K562 (cell line): ENCODE measurements around the gene ZNF513. TPM values are rescaled to one million over a fixed set of nuclear protein-coding genes. Genes with fewer than 3 reads are reported as not detected.

Source experiments
- ADNP ChIP-seq: fragments of 200-800 bp; sonication (Bioruptor generic); IDR thresholded peaks from 2 replicates; pipeline ENCODE4 v1.6.1; 2016; ENCODE audit warnings: missing genetic modification characterization, missing compliant biosample characterization
- ATF2 ChIP-seq: sonication (generic); formaldehyde crosslinking; IDR thresholded peaks from 2 replicates; pipeline ENCODE4 v1.8.1; 2022; ENCODE audit warnings: missing genetic modification reagents
- BACH1 ChIP-seq: fragments of 200-800 bp; sonication (Bioruptor generic); IDR thresholded peaks from 2 replicates; pipeline ENCODE4 v1.6.1; 2016; ENCODE audit warnings: missing genetic modification characterization, missing compliant biosample characterization
- CREBBP ChIP-seq: IDR thresholded peaks from one replicate; pipeline ENCODE4 v1.6.1; 2012; ENCODE audit warnings: low read depth, mild to moderate bottlenecking, control low read depth, inconsistent platforms, low read length
- GATAD2A ChIP-seq: fragments of 450-650 bp; IDR thresholded peaks from 2 replicates; pipeline ENCODE4 v1.6.1; 2017
- GATAD2B ChIP-seq: fragments of 450-650 bp; IDR thresholded peaks from 2 replicates; pipeline ENCODE4 v1.6.1; 2017; ENCODE audit warnings: mild to moderate bottlenecking, borderline replicate concordance
- KDM1A ChIP-seq, 2 experiments: fragments of 450-650 bp; IDR thresholded peaks; 2 replicates each; pipeline ENCODE4 v1.6.1; 2016; ENCODE audit warnings: mild to moderate bottlenecking in 2 of 2
- NCOA2 ChIP-seq, 2 experiments: fragments of 450-650 bp; IDR thresholded peaks; 2 replicates each; pipeline ENCODE4 v1.6.1; 2018; ENCODE audit warnings: mild to moderate bottlenecking in 2 of 2, moderate library complexity in 1 of 2; ENCODE audit not compliant: partially characterized antibody in 2 of 2
- PTRF ChIP-seq: fragments of 450-650 bp; IDR thresholded peaks from 2 replicates; pipeline ENCODE4 v1.6.1; 2016; ENCODE audit warnings: mild to moderate bottlenecking, missing genetic modification characterization, missing compliant biosample characterization
- RAD51 ChIP-seq: fragments of 450-650 bp; IDR thresholded peaks from 2 replicates; pipeline ENCODE4 v1.7.1; 2016; ENCODE audit warnings: low read depth, mild to moderate bottlenecking, borderline replicate concordance
- SNIP1 ChIP-seq: fragments of 450-650 bp; IDR thresholded peaks from 2 replicates; pipeline ENCODE4 v1.7.1; 2017; ENCODE audit warnings: low read depth, mild to moderate bottlenecking
- SREBF1 ChIP-seq: fragments of 150-350 bp; IDR thresholded peaks from 2 replicates; pipeline ENCODE4 v1.6.1; 2014; ENCODE audit warnings: antibody characterized with exemption, low read depth, low read length, borderline replicate concordance
- TGIF2 ChIP-seq: sonication (generic); formaldehyde crosslinking; IDR thresholded peaks from 2 replicates; pipeline ENCODE4 v1.8.1; 2022; ENCODE audit warnings: mild to moderate bottlenecking, missing genetic modification reagents, moderate library complexity
- THRAP3 ChIP-seq: fragments of 450-650 bp; IDR thresholded peaks from 2 replicates; pipeline ENCODE4 v1.6.1; 2016; ENCODE audit warnings: mild to moderate bottlenecking, inconsistent platforms, borderline replicate concordance
- U2AF1 ChIP-seq: fragments of 200-400 bp; formaldehyde crosslinking; optimal IDR thresholded peaks from 2 replicates; pipeline ENCODE3; 2017; ENCODE audit warnings: mild to moderate bottlenecking, low read depth, low read length, moderate library complexity
- UBTF ChIP-seq, 2 experiments: IDR thresholded peaks; 2 replicates each; pipeline ENCODE4 v1.6.1; 2012; ENCODE audit warnings: improper control_type of control experiment in 2 of 2, low read depth in 2 of 2, low read length in 2 of 2, borderline replicate concordance in 1 of 2
- ZFP1 ChIP-seq: fragments of 450-650 bp; formaldehyde crosslinking; IDR thresholded peaks from 2 replicates; pipeline ENCODE4 v1.4.0; 2020; ENCODE audit warnings: mild to moderate bottlenecking, mixed read lengths
- ZNF384 ChIP-seq: IDR thresholded peaks from 2 replicates; pipeline ENCODE4 v1.6.1; 2012; ENCODE audit warnings: low read depth, low read length, improper control_type of control experiment
- ZNF561 ChIP-seq: fragments of 450-650 bp; formaldehyde crosslinking; conservative IDR thresholded peaks from 2 replicates; pipeline ENCODE4 v1.4.0; 2020; ENCODE audit warnings: mild to moderate bottlenecking, moderate library complexity
- ZNF76 ChIP-seq: fragments of 250-450 bp; sonication (Bioruptor Pico); IDR thresholded peaks from 2 replicates; pipeline ENCODE4 v1.4.0; 2020; ENCODE audit warnings: mild to moderate bottlenecking, moderate library complexity, borderline replicate concordance
- polyA plus RNA-seq, 8 experiments: library from polyadenylated mRNA; depleted of rRNA in 4 of 8; stranded (reverse) in 5 of 8; unstranded in 3 of 8; fragments of >200 nt; fragmentation: Nextera tagmentation in 2 of 8; fragmentation: Illumina TruSeq in 1 of 8; extraction: Ambion mirVana in 2 of 8; extraction: Trizol in 1 of 8; gene quantifications; 2 replicates each; pipeline versions ENCODE4 v1.2.1 to v1.2.3, GENCODE V29; 2011 to 2014; ENCODE audit warnings: inconsistent platforms in 1 of 8, missing spikeins in 1 of 8
- total RNA-seq, 7 experiments: library from RNA; depleted of rRNA in 6 of 7; stranded (reverse); fragments of >200 nt in 6 of 7; fragmentation: Illumina TruSeq in 2 of 7; extraction: Trizol in 2 of 7; gene quantifications; 2 replicates each; pipeline versions ENCODE4 v1.2.1 to v1.2.3, GENCODE V29; 2011 to 2021; ENCODE audit warnings: low replicate concordance in 1 of 7
- TF ChIP-seq, protein P1 (sequence below): sonication (generic); formaldehyde crosslinking; IDR thresholded peaks from 2 replicates; pipeline ENCODE4 v1.8.1; 2023; ENCODE audit warnings: mild to moderate bottlenecking, missing genetic modification reagents
- TF ChIP-seq, protein P2 (sequence below): IDR thresholded peaks from 2 replicates; pipeline ENCODE4 v1.6.1; 2014; ENCODE audit warnings: antibody characterized with exemption

ZNF513 gene
- total and polyA plus RNA-seq, 9 of the 15 experiments (the other 6 are each of a cell fraction or from before 2014, with no cell fraction given) = 0.04 to 13.6 (median 4.4) TPM

- TF ChIP-seq, protein P1, sequence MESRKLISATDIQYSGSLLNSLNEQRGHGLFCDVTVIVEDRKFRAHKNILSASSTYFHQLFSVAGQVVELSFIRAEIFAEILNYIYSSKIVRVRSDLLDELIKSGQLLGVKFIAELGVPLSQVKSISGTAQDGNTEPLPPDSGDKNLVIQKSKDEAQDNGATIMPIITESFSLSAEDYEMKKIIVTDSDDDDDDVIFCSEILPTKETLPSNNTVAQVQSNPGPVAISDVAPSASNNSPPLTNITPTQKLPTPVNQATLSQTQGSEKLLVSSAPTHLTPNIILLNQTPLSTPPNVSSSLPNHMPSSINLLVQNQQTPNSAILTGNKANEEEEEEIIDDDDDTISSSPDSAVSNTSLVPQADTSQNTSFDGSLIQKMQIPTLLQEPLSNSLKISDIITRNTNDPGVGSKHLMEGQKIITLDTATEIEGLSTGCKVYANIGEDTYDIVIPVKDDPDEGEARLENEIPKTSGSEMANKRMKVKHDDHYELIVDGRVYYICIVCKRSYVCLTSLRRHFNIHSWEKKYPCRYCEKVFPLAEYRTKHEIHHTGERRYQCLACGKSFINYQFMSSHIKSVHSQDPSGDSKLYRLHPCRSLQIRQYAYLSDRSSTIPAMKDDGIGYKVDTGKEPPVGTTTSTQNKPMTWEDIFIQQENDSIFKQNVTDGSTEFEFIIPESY (CRISPR knock-in tag) = peak; percentile 12; the same call in 1 of the 2 replicates
- no peak for TF ChIP-seq GATAD2A
- no peak for TF ChIP-seq SNIP1
- TF ChIP-seq CREBBP = no peak
- TF ChIP-seq NCOA2 (IDR thresholded peaks at IDR 0.05; ENCODE audit: partially characterized antibody in 2 of 2) = no peak
- no peak for TF ChIP-seq ZFP1 (CRISPR knock-in tag)
- no peak for TF ChIP-seq ATF2
- TF ChIP-seq THRAP3 = no peak
- TF ChIP-seq BACH1 (tag) = peak; percentile 81
- TF ChIP-seq U2AF1 = no peak
- TF ChIP-seq, protein P2, sequence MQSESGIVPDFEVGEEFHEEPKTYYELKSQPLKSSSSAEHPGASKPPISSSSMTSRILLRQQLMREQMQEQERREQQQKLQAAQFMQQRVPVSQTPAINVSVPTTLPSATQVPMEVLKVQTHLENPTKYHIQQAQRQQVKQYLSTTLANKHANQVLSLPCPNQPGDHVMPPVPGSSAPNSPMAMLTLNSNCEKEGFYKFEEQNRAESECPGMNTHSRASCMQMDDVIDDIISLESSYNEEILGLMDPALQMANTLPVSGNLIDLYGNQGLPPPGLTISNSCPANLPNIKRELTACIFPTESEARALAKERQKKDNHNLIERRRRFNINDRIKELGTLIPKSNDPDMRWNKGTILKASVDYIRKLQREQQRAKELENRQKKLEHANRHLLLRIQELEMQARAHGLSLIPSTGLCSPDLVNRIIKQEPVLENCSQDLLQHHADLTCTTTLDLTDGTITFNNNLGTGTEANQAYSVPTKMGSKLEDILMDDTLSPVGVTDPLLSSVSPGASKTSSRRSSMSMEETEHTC = no peak; the same call in 1 of the 2 replicates
- no peak for TF ChIP-seq KDM1A (IDR thresholded peaks at IDR 0.05)
- peak; percentile 37; the same call in 1 of the 2 replicates for TF ChIP-seq RAD51
- TF ChIP-seq SREBF1 = no peak
- peak; percentile 76 to 92; a peak in 3 of 4 replicates for TF ChIP-seq UBTF (IDR thresholded peaks at IDR 0.05; ENCODE audit: borderline replicate concordance in 1 of 2, low read depth in 2 of 2, low read length in 2 of 2)
- TF ChIP-seq ZNF561 (CRISPR knock-in tag) = no peak
- TF ChIP-seq ZNF76 = no peak
- no peak for TF ChIP-seq ADNP (tag)
- no peak for TF ChIP-seq PTRF (tag)
- TF ChIP-seq GATAD2B = no peak
- 0 out of 2 replicates have a peak, but pooled peaks have one; percentile 80 for TF ChIP-seq TGIF2 (CRISPR knock-in tag)
- no peak; the same call in 1 of the 2 replicates for TF ChIP-seq ZNF384
Measured at GRCh38 chr2:27356382-27357181, 24.0 kb downstream of the ZNF513 start, which contains the start of gene GTF3C2 (continued).
